Activated CD4-positive, alpha-beta T cell treated with anti-CD3 and anti-CD28 coated beads for 36 hours (primary cell): Measurements from ENCODE around the gene MYLK. TPM values are rescaled to one million over a fixed set of nuclear protein-coding genes. Genes with fewer than 3 reads are reported as not detected.

Experiments used
- ATAC-seq: fragments of 200-7000 bp; cut with Tn5 transposase; one replicate; pipeline ENCODE4 v1.10.0; 2021; ENCODE audit warnings: mild to moderate bottlenecking, moderate library complexity
- CTCF ChIA-PET: fragments of 350-600 bp; sonication (Branson Sonifier 250); formaldehyde crosslinking; loops from one replicate; lab custom pipeline; 2021; ENCODE audit warnings: antibody characterized with exemption; lab: Charles Lee
- POLR2A ChIA-PET: fragments of 350-600 bp; sonication (Branson Sonifier 250); formaldehyde crosslinking; loops from one replicate; lab custom pipeline; 2021; ENCODE audit warnings: antibody characterized with exemption, inconsistent platforms; lab: Charles Lee
- DNase-seq: peaks from one replicate; pipeline ENCODE4 v3.0.0-alpha.2; 2020
- H3K27ac Mint-ChIP-seq: one replicate; pipeline ENCODE4 v1.8.0; 2021; ENCODE audit warnings: mixed read lengths
- H3K27me3 Mint-ChIP-seq: one replicate; pipeline ENCODE4 v1.8.0; 2021; ENCODE audit warnings: mixed read lengths
- H3K36me3 Mint-ChIP-seq: one replicate; pipeline ENCODE4 v1.8.0; 2021; ENCODE audit warnings: low read depth, mixed read lengths
- H3K4me1 Mint-ChIP-seq: one replicate; pipeline ENCODE4 v1.8.0; 2021; ENCODE audit warnings: mixed read lengths
- H3K4me3 Mint-ChIP-seq: one replicate; pipeline ENCODE4 v1.8.0; 2021; ENCODE audit warnings: mild to moderate bottlenecking, moderate library complexity, mixed read lengths
- H3K9me3 Mint-ChIP-seq: one replicate; pipeline ENCODE4 v1.8.0; 2021; ENCODE audit warnings: low read depth, mixed read lengths
- intact Hi-C, 2 experiments: fragments of 100-400 bp; cut with DNase I in 1 of 2; cut with micrococcal nuclease in 1 of 2; formaldehyde crosslinking; loops; one replicate each; pipeline versions ENCODE4 v1.14.2 to v1.15.1; 2022 to 2024; cut with DNase I, micrococcal nuclease
- total RNA-seq, 2 experiments: library from RNA; stranded (reverse); gene quantifications; one replicate each; pipeline ENCODE4 v1.2.3, GENCODE V29; 2021

MYLK gene
- total RNA-seq, 2 experiments from 2014 or later, result 0.07 TPM; not detected in 1

DNA sequence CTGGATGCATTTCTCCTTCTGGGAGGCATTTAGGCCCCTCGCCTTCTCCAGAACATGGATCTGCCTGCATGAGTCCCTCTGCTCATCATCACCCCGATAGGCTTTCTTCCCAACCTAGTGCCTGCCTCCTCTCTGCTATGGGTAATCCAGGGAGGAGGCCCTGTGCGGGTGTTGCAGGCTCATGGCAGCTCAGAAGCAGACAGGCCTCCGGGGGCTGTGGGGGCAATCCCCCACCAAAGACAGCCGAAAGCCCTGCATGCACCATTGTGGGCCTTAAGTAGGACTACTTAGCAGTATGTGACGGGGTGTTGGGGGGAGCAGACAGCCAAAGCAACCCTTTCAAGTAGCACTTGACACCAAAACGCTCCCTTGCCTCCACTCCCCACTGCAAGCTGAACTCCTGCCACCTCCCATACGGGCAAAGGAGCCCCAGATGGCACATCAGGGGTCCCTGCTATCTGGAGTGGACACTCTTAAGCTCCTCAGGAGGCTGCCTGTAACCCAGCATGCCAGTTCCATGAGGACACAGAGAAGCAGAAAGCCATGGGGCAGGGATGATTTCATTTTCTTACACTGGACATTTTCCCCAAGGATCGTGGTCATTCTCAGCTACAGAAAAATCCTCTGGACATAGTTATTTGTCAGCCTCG lies 200.5 kb downstream of the MYLK start:
- intact Hi-C loops, result no loop called here
- DNase-seq (no peak), ATAC-seq (no peak)
- Mint-ChIP-seq H3K4me3 (no peak overlapping the region), H3K27ac (no peak overlapping the region), H3K4me1 (no peaks in the 10 kb centered on the region), H3K9me3 (no peaks in the 10 kb centered on the region), H3K36me3 (no peaks in the 10 kb centered on the region), H3K27me3 (peaks cover 3% of the 10 kb centered on the region)
- CTCF ChIA-PET, result interaction anchor here (1.2 kb wide), 1 partner anchor 32 kb away, joined by 3 read pairs; no protein-coding TSS in a partner anchor
- POLR2A ChIA-PET, result no interaction called here

DNA sequence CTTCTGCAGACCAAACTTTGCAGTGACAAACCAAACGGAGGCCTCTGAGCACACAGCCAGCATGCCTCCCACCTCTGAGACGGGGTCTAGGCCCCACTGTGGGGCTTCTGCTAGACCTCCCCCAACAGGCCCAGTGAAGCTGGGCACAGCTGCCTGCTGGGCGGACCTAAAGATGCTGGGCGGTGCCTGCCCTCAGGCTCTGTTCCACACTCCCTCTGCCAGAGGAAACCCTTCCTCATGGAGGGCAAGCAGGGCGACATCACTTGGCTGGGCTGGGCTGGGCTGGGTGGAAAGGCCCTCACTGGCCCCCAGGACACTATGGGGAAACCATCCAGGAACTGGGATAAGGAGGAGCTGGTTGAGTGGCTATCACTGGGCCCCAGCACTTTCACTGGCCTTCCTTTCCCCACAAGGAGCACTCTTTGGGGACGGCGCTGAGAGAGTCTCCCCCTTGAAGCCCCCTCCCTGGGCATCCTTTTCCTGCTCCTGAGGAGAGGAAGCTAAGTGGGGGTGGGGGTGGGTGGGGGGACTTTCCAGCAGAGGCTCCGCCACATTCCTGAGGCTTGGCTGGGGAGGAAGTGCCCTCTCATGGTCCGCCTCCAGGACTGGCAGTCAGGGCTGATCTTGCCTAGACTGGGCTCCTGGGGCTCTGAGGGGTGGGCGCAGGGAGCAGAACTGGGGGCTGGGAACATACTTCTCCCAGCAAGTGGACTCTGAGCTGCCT lies 201.2 kb downstream of the MYLK start:
- no peak overlapping the region for H3K27ac Mint-ChIP-seq
- H3K9me3 Mint-ChIP-seq, result no peaks in the 10 kb centered on the region
- no peaks in the 10 kb centered on the region for H3K36me3 Mint-ChIP-seq
- H3K4me3 Mint-ChIP-seq, result no peak overlapping the region
- CTCF ChIA-PET, result interaction anchor here (1.2 kb wide), 1 partner anchor 31 kb away, joined by 3 read pairs; no protein-coding TSS in a partner anchor
- intact Hi-C loops, result no loop called here
- no peak for ATAC-seq
- no peaks in the 10 kb centered on the region for H3K4me1 Mint-ChIP-seq
- H3K27me3 Mint-ChIP-seq, result peaks cover 3% of the 10 kb centered on the region
- POLR2A ChIA-PET, result no interaction called here
- DNase-seq, result no peak

DNA sequence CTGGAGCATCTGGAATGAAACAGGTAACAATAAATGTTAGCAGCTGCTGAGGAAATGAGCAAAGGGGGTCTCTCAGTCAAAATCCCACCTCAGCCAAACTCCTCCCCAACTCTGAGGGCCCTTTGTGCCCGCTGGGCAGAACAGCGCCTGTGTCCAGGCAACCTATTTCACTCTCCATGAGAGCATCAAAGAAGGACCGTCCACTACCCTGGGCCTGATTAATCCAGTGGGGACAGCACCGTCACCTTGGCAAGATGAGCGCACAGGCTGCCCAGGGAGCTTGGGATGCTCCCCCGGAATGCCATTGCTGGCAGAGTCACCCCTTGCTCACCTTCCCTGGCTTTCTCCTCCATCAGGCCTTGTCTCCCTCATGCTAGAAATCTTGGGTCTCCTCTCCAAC lies 201.8 kb downstream of the MYLK start:
- H3K27ac Mint-ChIP-seq, result no peak overlapping the region
- no peaks in the 10 kb centered on the region for H3K4me1 Mint-ChIP-seq
- CTCF ChIA-PET, result no interaction called here
- no peak for ATAC-seq
- H3K27me3 Mint-ChIP-seq, result peaks cover 3% of the 10 kb centered on the region
- intact Hi-C loops, result no loop called here
- DNase-seq, result no peak
- POLR2A ChIA-PET, result no interaction called here
- no peak overlapping the region for H3K4me3 Mint-ChIP-seq
- no peaks in the 10 kb centered on the region for H3K36me3 Mint-ChIP-seq
- H3K9me3 Mint-ChIP-seq, result no peaks in the 10 kb centered on the region

DNA sequence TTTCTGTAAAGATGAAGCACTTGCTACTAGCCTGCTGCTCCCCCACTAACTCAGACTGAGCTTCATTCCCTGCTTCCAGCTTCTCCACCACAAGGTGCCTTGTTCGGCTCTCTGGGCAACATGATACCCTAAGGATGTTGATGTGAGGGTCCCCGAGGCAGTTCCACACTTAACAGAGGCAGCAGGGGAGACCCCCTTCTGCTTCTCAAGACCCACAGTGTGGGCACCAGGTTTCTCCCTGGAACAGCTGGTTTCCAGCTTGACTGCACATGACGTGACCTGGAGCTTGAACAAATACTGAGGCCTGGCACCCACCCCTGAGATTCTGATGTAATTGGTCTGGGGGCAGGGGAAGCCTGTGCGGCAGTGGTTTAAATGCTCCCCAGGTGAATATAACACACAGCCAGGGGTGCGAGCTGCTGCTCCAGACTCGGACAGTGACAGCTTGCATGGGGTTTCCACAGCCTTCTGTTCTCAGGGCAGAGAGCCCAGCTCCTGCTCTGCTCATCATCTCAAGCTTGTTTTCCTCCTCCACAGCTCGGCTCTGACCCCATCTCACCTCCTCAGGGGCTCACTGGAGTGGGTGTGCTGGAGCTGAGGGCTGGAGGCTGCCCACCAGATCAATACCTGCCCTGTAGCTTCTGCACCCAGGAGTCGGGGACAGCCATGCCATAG lies 204.3 kb downstream of the MYLK start:
- H3K27ac Mint-ChIP-seq, result no peak overlapping the region
- POLR2A ChIA-PET, result no interaction called here
- ATAC-seq (no peak), DNase-seq (no peak)
- intact Hi-C loops, result no loop called here
- H3K4me3 Mint-ChIP-seq, result no peak overlapping the region
- CTCF ChIA-PET, result no interaction called here
- no peaks in the 10 kb centered on the region for H3K36me3 Mint-ChIP-seq
- H3K27me3 Mint-ChIP-seq, result peaks cover 3% of the 10 kb centered on the region
- H3K4me1 Mint-ChIP-seq, result no peaks in the 10 kb centered on the region
- no peaks in the 10 kb centered on the region for H3K9me3 Mint-ChIP-seq

DNA sequence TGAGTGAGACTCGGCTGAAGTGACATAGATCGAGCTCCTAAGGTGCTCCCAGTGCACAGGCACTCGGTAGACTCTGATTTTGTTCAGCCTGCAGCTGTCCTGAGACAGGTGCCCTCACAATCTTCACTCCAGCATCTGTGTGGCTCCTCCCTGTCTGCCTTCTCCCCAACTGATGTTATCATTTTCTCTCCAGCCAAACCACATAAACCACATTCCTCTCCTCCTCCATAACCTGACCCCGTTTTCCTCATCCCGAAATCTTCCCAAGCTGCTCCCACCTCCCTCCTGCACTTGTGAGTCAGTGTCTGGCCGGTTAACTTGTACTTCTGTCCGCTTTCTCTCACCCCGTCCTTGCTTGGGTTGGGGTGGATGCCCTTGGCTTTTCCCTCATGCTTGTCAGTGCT lies 206.0 kb downstream of the MYLK start:
- H3K4me1 Mint-ChIP-seq, result no peaks in the 10 kb centered on the region
- no peaks in the 10 kb centered on the region for H3K9me3 Mint-ChIP-seq
- ATAC-seq, result no peak
- peaks cover 8% of the 10 kb centered on the region for H3K27me3 Mint-ChIP-seq
- H3K27ac Mint-ChIP-seq, result no peak overlapping the region
- H3K36me3 Mint-ChIP-seq, result no peaks in the 10 kb centered on the region
- DNase-seq, result no peak
- intact Hi-C loops, result no loop called here
- H3K4me3 Mint-ChIP-seq, result no peak overlapping the region
- CTCF ChIA-PET, result no interaction called here
- POLR2A ChIA-PET, result no interaction called here

DNA sequence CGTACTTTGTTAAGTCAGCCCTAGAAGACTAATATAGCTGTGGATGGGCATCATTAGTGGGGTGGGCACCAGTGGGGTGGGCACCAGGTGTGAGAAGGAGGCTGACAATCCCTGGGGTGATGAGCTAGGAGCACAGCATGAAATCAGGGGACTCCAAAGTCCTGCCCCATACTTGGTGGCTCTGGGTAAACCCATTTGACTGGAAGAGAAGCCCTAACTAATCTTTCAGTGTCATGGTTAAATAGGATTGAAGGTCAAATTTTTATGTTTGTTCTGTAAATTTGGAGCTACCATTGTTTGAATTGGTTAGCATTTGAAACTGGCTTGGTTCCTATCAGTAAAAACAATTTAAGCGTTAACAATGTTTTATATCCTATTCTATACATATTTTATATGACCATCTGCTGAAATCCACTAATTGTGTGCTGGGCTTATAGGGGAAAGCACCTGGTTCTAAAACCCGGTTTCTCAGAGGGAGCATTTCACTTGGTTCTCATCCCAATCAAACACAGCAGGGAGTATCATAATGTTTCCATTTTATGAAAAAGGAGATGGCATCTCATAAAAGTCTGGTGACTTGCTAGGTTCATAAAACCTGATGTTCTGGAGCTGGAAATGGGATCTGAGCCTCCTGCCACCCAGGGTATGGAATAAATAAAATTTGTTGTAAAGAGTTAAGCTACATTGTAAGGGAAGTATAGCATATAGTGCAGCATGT lies 211.5 kb downstream of the MYLK start:
- Mint-ChIP-seq H3K9me3 (no peaks in the 10 kb centered on the region), H3K4me1 (peaks cover 1% of the 10 kb centered on the region), H3K36me3 (no peaks in the 10 kb centered on the region), H3K4me3 (no peak overlapping the region), H3K27ac (no peak overlapping the region), H3K27me3 (peaks cover 10% of the 10 kb centered on the region)
- DNase-seq (no peak), ATAC-seq (no peak)
- CTCF ChIA-PET, result interaction anchor here (0.8 to 2.7 kb wide), 4 partner anchors 12 to 31 kb away, joined by 3 to 6 read pairs (median 4); no protein-coding TSS in a partner anchor
- intact Hi-C loops, result no loop called here
- POLR2A ChIA-PET, result no interaction called here

DNA sequence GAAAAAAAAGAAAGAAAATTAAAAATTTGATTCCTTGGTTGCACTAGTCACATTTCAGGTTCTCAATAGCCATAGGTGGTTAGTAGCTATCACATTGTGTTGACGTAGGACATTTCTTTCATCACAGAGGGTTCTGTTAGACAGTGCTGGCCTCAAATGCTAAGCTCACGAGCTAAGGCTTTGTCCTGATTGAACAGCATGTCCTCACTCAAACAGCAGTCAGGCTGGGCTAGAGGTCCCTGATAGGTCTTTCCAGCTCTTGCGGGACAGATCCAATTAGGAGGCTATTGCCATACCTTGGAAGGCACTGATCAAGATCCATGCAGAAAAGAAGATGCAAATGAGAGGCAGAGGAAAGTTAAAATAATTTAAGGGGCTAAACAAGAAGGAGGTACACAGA lies 213.4 kb downstream of the MYLK start:
- ATAC-seq (no peak), DNase-seq (no peak)
- no peak overlapping the region for H3K27ac Mint-ChIP-seq
- H3K9me3 Mint-ChIP-seq, result no peaks in the 10 kb centered on the region
- CTCF ChIA-PET, result interaction anchor here (1.1 kb wide), 2 partner anchors 15 to 53 kb away, joined by 3 to 4 read pairs; no protein-coding TSS in a partner anchor
- no peaks in the 10 kb centered on the region for H3K36me3 Mint-ChIP-seq
- H3K4me3 Mint-ChIP-seq, result no peak overlapping the region
- peaks cover 2% of the 10 kb centered on the region for H3K4me1 Mint-ChIP-seq
- peaks cover 10% of the 10 kb centered on the region for H3K27me3 Mint-ChIP-seq
- POLR2A ChIA-PET, result no interaction called here
- intact Hi-C loops, result no loop called here

DNA sequence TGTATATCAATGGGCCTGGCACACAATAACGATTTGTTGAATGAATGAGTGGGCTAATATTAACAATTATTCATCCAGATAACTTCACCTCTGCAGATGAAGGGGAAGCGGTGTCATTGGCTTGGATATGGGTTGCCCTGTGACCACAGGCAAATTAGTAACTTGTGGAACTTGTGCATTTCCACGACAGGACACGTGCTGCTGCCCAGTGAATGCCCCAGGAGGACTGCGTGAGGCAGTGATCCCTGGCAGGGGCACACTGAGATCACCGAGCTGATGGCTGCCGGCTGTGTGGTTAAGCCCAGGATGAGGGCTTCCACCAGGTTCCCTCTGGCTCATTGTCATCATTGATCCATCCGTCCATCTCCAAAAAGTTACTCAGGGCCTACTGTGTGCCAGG lies 215.2 kb downstream of the MYLK start:
- ChIA-PET POLR2A (no interaction called here), CTCF (no interaction called here)
- Mint-ChIP-seq H3K4me1 (peaks cover 2% of the 10 kb centered on the region), H3K27ac (no peak overlapping the region), H3K36me3 (no peaks in the 10 kb centered on the region), H3K4me3 (no peak overlapping the region), H3K9me3 (no peaks in the 10 kb centered on the region), H3K27me3 (peaks cover 9% of the 10 kb centered on the region)
- DNase-seq, result no peak
- intact Hi-C loops, result no loop called here
- ATAC-seq, result no peak

DNA sequence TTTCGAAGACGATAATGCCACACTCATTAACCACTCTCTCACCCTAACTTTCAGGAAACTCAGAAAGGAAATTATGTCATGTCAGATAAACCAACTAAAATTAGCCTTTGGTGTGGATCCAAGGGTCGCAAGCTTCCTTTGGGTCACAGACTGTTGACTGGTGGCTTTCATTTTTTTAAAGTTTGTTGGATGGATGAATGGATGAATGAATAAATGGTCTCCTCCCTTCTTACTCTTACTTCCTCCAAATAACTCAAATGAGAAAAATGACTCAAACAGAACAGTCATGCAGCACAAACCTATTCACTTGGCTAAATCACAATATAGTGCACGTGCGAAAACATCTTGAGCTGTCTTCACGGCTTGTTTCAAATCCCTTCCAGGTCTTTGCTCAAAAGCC lies 216.3 kb downstream of the MYLK start:
- Mint-ChIP-seq H3K4me3 (no peak overlapping the region), H3K36me3 (no peaks in the 10 kb centered on the region), H3K27me3 (peaks cover 12% of the 10 kb centered on the region), H3K27ac (no peak overlapping the region), H3K4me1 (peaks cover 2% of the 10 kb centered on the region), H3K9me3 (no peaks in the 10 kb centered on the region)
- ChIA-PET POLR2A (no interaction called here), CTCF (interaction anchor here (1.0 to 1.2 kb wide), 2 partner anchors 8 to 56 kb away, joined by 3 to 4 read pairs; no protein-coding TSS in a partner anchor)
- no peak for ATAC-seq
- no peak for DNase-seq
- intact Hi-C loops, result no loop called here

DNA sequence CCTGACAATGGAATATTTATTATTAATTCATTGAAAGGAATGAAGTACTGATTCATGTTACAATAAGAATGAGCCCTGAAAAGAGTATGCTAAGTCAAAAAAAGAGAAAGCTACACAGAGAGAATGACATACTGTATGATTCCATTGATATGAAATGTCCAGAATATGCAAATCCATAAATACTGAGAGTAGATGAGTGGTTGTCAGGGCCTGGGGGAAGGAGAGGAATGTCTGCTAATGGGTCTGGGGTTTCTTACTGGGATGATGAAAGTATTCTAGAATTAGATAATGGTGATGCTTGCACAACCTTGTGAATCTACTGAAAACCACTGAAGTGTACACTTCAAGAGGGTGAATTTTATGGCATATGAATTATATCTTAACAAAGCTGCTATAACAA lies 219.4 kb downstream of the MYLK start:
- ATAC-seq (no peak), DNase-seq (no peak)
- intact Hi-C loops, result no loop called here
- no peaks in the 10 kb centered on the region for H3K9me3 Mint-ChIP-seq
- no peaks in the 10 kb centered on the region for H3K36me3 Mint-ChIP-seq
- peaks cover 7% of the 10 kb centered on the region for H3K27me3 Mint-ChIP-seq
- CTCF ChIA-PET, result interaction anchor here (1.4 kb wide), 1 partner anchor 59 kb away, joined by 3 read pairs; no protein-coding TSS in a partner anchor
- no peak overlapping the region for H3K27ac Mint-ChIP-seq
- POLR2A ChIA-PET, result no interaction called here
- H3K4me1 Mint-ChIP-seq, result peaks cover 2% of the 10 kb centered on the region
- no peak overlapping the region for H3K4me3 Mint-ChIP-seq

DNA sequence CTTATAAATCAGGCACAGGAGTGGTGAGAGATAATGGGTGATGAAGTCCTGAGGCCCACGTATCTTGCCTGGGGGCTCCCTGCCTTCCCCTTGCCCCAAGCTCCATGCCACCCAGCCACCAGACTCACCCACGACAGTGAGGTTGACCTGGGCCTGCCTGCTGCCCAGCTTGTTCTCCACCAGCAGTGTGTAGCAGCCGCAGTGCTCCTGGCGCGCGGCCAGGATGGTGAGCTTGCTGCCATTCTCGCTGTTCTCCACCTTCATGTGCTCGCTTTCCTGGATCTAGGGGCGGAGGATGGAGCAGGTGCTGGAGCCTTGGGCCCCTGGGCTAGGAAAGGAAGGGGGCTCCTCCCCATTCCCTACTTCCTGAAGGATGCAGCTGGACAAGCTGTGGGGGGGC lies 220.2 kb downstream of the MYLK start:
- POLR2A ChIA-PET, result no interaction called here
- no peak for DNase-seq
- H3K27ac Mint-ChIP-seq, result no peak overlapping the region
- H3K9me3 Mint-ChIP-seq, result no peaks in the 10 kb centered on the region
- no peak overlapping the region for H3K4me3 Mint-ChIP-seq
- H3K36me3 Mint-ChIP-seq, result no peaks in the 10 kb centered on the region
- intact Hi-C loops, result no loop called here
- H3K4me1 Mint-ChIP-seq, result peaks cover 2% of the 10 kb centered on the region
- CTCF ChIA-PET, result no interaction called here
- H3K27me3 Mint-ChIP-seq, result peaks cover 8% of the 10 kb centered on the region
- ATAC-seq, result no peak
